Cerebellar cortex (tissue), 1 donor: ENCODE data around the gene EXOC2.
A peak's percentile ranks its signal among the peaks of the same experiment; 100 is the strongest.
"Not testable (repeated sequence)": the region's sequence is repeated elsewhere in the genome, so short reads cannot be mapped to it uniquely, and the experiment has no call there.

Experiments used
- DNase-seq: peaks from one replicate; pipeline ENCODE4 v3.0.0-alpha.2; 2015; ENCODE audit warnings: low spot score

Gene EXOC2

DNA sequence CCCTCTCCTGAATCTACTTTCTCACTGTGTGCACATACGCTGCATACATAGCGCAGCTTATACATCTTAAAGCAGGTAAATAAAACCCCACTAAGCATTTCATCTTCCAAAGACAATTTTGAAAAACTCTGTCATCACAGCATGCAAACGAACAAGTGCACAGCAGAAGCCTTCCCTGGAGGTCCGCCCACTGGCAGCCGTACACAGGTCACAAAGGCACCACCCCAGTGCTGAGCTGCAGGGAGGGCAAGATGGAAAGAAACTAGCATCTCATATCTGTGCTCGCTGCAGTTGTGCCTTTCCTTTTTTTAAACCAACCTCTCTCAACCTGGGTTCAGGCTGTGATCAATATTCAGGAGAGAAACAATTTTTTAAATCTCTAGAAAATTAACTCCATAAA, 109.3 kb downstream of the EXOC2 start:
- DNase-seq: peak; percentile 24

DNA sequence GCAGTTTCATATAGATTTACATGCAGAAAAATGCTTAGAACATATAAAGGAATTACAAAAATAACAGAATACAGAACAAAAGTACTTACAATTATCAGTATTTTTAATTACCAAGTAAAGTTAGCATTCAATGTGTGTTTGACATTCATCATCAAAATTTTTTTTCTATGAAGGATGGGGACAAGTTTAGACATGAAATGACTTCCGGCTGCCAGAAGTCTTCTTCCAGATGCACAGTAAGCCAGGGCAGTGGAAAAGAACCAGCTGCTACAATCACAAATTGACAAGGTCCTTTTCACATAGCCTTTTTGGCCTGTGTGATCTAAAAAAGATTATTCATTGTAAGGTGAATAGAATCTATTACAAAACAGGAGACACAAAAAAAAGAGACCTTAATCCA, 109.8 kb downstream of the EXOC2 start:
- DNase-seq: no peak

DNA sequence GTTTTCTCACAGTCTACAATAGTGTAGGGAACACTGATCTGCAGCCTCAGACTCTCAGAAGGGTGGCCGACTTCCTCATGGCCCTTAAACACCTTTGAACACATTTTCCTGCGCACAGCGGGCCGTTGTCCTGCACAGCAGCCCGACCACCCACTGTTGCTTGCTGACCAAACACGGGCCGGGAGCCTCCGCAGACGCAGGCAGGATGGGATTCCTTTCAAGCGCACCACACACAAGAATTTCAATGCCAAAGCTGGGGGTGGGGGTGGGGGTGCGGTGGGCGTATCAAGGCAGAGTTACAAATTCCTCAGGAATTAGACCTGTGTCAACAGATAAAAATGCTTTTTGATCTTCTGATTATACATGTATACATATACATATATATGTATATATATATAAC, 110.6 kb downstream of the EXOC2 start:
- no peak for DNase-seq

DNA sequence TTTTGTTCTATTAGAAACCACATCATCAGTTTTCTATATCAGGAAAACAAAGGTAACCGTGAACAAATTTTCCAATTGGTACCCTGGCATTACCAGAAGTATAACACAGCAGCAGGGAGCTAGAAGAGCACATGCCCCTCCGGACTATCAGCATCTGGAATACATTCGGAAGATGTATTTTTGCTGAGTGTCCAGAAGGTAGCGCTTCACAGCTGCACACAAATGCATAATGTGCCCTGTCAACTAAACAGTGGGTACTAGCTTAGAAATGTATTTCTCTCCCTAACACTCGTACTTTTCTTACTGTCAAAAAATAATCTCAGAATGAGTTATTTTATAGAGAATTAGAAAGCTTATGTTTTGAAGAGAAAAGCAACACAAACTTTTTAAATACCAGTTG, 113.6 kb downstream of the EXOC2 start:
- DNase-seq: no peak

DNA sequence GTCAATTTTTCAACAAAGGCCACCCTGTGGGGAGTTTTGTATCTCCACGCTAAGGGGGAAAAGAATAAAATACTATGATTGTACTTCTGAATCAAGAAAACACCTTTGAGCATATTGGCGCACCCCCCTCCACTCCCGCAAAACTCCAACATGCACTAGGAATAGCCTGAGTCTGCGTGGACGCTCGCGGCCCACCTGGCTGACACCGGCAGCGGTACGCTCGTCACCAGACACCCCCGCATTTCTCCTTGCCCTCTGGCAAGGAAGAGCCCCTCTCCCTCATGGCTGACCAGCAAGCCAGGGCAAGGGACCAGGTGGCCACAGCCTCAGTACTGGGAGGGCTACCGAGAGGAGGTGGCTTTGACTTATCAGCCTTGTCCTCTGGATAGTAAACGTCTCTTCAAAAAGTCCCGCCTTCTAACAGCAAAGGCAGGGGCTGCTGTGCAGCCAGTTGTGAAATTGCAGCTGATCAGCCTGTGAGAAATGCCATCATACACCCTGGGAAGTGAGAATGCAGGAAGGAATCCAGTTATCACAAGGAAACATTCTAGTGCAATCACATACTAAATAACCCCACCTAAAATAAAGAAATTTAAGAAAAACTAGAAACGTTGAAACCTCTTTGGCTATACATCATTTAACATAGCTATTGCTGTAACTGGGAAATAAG, 120.2 kb downstream of the EXOC2 start:
- DNase-seq: no peak

DNA sequence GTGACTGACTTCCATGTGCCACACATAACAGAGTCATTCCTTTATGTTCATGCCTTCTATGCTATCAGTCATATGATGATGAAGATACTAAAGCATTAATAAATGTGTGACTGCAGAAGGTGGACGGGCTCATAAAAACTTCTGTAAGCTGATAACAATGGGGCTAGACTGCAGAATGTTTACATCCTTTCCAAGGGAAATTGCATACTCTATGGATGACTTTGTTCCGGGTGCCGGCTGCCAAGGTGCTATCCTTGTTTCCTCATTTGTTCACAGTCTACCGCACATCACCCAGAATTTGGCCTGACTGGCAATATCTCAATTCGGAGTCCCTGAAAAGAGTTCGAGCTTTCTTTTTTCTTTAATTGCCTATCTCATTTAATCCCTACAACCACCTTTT, 121.0 kb downstream of the EXOC2 start:
- DNase-seq: no peak

DNA sequence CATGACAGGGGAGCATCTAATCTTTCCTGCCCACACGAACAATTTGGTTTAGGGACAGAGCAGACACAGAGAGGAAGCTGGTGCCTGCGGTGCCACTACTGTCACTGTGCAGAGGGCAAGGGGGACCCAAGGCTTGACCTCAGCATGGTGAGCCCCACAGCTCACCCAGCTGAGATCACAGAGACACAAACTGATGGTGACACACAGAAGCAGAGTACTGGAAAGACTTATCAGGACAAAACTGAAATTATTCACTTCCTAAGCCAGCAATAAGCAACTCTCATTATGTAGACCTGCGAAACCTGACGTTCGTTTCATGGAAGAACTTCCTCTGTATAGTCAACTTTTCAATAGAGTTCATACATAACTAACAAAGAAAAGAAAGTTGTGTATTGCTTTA, 122.1 kb downstream of the EXOC2 start:
- DNase-seq: no peak

DNA sequence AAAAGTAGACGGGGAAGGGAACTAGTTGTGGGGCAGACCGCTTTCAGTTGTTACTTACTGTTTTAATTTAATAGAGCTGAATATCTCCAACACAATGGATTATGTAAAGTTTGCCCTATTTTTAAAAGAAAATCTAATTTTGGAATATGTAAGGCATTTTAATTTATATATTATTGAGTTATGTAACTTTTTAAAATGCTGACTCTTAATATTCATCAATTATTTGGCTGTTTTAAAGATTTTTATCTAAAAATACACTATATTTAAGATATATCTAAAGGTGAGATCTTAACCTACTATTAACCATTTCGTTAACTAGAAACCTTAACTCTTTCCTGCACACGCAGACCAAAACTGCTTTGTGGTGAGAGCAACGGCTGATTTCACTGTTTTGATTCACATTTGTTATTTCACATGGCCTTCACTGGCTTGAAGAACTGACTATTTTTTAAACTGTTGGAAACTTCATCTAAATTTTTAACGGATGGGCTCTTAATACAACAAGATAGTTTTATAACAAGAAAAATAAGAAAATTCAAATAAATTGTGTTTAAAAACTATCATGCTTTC, 123.9 kb downstream of the EXOC2 start:
- DNase-seq: no peak

DNA sequence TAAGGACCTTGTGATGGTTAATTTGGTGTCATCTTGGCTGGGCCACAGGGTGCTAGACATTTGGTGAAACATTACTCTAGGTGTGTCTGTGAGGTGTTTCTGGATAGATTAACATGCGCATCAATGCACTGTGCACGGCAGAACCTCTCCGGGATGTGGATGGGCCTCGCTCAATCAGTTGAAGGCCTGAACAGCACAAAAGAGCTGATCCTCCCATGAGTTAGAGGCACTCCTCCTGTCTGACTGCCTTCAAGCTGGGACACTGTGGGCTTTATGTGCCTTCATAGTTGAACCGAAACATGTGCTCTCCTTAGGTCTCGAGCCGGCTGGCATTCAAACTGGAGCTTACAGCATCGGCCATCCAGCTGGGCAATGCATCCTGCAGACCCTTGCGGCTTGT, 124.9 kb downstream of the EXOC2 start:
- DNase-seq: no peak

DNA sequence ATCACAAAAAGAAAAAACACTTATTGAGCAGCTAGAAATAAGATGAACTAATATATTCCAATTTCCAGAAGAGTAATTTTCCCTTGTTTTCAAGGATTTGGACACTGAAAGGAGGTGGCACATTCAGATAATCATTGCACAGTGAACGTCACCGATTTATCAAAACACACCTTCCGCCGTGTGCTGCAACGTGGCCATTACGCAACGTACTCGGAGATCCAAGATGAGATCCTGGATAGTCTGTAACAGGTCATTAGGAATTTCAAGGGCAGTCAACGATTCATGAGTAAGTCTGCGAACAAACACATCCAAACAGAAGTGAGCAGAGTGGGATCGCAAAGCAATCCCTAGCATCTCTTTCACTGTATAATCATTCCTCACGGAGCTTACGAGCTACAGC, 129.1 kb downstream of the EXOC2 start:
- DNase-seq: no peak

DNA sequence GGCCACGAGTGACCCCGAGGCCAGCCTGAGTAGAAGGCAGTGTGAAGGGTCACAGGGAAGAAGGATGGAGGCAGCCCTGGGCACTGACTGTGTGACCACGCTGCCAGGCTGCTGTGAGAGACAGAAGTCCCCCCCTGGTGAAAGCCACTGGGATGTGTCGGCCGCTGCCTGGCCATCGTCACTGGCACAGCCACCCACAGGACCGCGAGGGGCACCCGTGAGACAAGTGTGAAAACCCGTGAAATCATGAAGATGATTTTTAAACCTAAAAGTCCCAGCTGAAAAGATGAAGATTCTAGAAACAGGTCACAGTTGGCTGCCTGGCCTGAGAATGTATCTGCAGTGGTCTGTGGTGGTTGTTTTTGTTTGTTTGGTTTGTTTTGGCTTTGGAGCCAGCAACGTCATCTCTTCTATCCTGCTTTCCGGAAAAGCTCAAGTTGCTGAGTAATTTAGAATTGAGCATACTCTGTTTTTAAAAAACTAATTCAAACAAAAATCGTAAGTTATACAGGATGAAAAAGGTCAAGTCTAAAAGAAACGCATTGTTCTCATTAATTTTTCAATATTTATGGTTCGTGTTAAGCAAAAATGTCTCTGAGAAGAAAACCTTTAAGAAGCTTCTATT, 130.8 kb downstream of the EXOC2 start:
- no peak for DNase-seq

DNA sequence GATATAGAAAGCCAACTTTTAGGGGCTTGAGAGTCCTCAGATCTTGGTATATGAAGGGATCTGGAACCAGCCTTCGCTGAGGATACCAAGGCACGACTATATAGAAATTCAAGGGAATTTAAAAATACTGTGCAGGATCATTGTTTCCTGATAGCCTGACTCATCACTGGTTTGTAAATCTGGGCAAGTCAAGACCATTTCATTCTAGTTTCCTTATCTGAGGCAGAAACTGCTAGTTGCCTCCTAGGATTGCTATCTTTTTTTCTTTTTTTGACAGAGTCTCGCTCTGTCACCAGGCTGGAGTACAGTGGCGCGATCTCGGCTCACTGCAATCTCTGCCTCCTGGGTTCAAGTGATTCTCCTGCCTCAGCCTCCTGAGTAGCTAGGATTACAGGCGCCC, 131.6 kb downstream of the EXOC2 start:
- not testable (repeated sequence) for DNase-seq

DNA sequence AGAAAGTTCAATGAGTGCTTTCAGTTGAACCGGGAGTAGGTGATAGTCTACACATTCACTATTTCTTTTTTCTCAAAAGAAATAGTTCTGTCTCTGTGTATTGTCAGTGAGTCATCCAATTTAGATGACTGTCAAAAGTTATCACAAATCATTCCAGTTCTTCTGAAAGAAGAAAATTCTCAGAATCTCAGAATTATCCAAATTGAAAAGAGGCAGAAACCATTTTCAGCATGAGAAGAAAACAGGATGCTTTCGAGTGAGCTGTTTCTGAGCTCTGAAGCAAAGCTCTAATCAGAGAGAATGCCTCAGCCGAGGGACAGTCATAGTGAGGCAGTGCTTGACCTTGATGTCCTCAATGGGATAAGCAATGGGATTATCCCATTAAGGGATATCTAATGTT, 134.0 kb downstream of the EXOC2 start:
- DNase-seq: no peak

DNA sequence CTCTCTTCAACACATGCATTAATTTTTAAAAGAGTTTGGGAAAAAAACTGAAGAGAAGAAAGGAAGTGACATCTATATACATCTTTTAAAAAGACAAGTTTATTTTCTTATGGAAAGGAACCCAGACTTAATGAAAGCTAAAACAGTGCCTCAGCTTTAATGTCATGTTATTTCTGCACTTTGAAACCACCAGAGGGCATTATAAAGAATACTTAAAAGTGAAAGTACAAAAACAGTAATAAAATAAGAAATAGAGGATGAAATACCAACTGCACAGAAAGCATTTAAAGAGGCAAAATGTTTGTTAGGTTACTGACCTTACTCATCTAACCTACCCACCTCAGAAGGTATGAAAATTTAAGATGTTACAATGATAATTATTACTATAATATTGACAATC, 134.8 kb downstream of the EXOC2 start:
- no peak for DNase-seq

DNA sequence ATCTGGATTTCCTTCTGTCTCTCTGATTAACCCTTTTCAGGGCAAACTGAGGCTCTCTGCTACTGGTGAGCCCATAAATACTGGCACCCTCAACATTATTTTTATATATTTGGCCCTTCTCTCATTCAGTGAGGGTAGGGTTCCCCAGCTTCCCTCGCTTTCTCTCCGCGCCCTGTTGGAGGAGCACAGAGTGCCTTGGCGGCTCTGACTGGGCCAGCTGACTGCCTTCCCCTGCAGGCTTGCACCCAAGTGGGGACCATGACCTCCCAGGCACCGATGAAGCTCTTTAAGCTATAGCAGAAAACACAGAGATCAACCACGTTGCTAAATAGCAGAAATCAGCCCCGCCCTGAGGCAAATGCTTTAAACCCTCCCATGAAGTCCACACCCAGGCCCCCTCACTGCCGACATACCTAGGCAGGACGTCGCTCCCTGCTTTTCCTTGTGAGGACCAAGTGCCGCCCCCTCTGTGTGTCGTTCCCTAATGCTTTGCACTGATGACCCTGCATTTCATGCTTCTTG, 141.0 kb downstream of the EXOC2 start:
- DNase-seq: no peak

DNA sequence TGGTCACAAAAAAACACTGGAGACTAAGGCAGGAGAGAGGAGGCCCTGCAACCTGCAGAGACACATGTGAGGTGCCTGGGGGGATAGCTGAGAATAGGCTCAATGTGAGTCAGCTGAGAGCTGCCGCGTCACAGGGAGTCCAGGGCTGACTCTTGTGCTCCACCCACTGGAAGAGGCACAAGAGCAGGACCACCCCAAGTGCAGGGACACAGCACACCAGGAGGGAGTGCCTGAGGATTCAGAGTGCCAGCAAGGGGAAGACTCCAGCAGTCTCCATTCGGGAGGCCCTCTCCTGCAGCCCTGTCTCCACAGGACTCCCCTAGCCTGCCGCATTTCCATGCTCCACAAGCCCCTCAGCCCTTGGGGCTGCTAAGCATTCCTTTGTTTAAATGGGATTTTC, 141.5 kb downstream of the EXOC2 start:
- no peak for DNase-seq

DNA sequence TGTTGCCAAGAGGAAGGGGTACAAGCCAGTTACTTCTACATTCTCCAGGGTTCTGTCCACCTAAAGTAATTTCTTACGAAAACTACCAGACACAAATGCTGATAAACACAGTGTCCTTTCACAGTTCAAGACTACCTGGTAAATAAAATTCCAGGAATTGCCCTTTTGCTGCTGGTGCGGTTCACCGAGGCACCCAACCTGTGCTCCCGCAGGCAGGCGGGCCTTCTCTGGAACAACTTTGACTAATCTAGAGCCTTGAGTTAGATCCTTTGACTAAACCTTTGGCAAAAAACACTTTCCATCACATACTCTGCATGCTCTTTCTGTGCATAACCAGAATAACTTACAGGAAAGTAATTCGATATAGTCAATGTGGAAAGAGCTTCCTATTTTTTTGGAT, 143.0 kb downstream of the EXOC2 start:
- no peak for DNase-seq

DNA sequence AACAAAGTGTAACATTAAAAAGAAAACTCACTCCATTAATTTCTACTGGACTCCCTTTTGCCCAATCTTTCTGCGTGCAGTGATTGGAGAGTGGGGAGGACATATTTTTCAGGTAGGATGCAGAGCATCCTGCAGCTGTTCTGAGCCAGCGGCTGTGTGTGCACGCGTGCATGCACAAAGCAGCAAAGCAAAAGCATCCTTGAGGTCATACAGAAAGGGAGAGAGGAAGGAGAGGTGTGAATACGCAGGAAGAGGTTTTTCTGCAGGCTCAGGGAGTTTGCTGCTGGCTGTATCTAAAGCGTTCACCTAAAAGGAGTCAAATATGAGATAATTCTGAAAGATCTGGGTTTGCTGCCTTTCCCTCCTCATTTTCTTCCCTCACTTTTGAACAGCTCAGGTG, 144.4 kb downstream of the EXOC2 start:
- DNase-seq: no peak

DNA sequence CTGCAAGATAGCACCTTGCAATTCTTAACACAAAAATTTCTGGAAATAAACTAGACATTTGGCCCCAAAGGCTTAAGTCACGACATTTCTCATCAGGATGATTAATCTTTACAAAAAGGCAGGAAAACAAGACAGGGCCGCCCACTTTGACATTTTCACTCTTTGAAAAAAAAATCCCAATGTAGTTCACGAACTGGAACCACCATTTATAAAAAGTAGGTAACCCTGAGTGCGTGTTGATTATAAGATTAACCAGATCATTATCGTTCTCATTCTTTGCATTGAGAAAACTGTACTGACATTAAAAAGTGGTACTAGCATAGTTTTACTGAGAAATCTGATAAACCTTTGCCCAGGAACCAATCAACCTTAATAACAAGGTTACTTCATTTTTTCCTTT, 144.8 kb downstream of the EXOC2 start:
- no peak for DNase-seq

DNA sequence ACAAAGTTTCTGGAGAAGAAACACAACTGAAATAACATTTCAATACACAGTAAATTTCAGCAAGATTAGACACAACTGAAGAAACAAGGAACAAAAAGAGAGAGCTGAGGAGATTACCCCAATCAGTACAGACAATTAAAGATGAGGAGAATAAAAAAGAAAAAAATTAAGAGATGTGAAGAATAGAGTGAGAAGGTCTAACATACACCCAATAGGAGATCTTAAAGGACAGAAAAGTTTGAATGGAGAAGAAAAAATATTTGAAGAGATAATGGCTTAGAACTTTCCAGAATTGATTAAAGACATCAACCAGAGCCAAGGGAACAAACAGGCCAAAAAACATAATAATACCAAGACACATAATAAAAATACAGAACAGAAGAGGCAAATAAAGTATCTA, 152.4 kb downstream of the EXOC2 start:
- no peak for DNase-seq

DNA sequence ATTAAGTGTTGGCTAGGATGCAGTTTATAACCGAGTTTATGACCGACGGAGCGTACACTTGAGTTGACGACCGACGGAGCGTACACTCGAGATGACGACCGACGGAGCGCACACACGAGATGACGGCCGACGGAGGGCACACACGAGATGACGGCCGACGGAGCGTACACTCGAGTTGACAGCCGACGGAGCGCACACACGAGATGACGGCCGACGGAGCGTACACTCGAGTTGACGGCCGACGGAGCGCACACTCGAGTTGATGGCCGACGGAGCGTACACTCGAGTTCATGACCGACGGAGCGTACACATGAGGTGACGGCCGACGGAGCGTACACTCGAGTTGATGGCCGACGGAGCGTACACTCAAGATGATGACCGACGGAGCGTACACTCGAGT, 155.8 kb downstream of the EXOC2 start:
- DNase-seq: no peak

DNA sequence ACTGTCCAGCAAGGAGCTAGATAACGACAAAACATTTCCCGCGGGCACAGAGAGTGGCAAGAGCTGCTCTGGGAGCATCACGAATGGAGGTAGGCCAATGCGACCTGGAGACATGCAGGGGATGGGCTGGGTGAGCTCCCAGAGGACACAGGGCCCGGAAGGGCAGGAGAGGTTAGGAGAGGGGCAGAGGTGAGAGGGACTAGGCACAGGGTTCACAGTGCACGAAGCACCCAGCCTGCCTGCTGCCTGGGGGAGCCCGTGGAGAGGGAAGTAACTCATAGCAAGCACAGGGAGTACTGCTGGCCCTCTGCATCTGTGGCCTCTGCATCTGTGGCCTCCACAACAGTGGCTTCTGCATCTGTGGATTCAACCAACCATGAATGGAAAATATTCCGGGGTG, 162.5 kb downstream of the EXOC2 start:
- no peak for DNase-seq

DNA sequence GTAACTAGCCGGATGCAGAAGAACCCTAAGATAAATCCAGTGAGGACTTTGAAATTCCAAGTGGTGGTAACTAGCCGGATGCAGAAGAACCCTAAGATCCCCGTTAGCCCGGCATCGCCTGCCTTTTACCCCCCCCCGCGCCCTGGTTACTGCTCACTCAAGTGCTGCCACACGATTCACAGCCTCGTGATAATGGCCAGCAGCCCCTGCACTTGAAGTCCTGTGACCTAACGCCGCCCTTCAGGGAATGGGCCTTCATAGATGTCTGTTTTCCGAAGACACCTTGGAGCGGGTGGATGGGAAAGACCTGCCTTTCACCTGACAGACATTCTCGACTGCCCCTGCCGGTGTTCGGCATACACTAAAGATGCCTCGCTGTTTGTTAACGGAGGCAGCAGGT, 163.9 kb downstream of the EXOC2 start:
- no peak for DNase-seq
